GM19035 (cell line): ENCODE measurements around the gene SMG6.
"Not testable (repeated sequence)": the region's sequence is repeated elsewhere in the genome, so short reads cannot be mapped to it uniquely, and the experiment has no call there.

Experiments used
- ATAC-seq: cut with Tn5 transposase; IDR thresholded peaks from one replicate; pipeline ENCODE4 v1.9.1; 2021; ENCODE audit not compliant: unreplicated experiment

Gene SMG6

GRCh38 chr17:2015314-2015713, 288.3 kb downstream of the SMG6 start:
- no peak for ATAC-seq

DNA sequence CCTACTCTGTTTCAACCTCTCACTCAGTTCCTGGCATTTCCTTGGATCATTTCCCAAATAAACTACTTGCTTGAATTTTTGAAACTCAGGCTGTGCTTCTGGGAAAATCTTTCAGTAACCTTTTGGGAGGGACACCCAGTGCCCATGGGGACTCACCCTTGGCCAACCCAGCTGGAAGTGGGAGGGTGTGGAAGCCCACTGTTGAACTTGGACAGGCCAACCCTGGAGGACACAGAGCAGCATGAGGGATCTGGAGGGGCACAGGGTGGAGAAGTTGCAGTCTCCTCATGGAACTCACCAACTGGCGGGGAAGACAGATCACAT, 289.6 kb downstream of the SMG6 start:
- no peak for ATAC-seq

DNA sequence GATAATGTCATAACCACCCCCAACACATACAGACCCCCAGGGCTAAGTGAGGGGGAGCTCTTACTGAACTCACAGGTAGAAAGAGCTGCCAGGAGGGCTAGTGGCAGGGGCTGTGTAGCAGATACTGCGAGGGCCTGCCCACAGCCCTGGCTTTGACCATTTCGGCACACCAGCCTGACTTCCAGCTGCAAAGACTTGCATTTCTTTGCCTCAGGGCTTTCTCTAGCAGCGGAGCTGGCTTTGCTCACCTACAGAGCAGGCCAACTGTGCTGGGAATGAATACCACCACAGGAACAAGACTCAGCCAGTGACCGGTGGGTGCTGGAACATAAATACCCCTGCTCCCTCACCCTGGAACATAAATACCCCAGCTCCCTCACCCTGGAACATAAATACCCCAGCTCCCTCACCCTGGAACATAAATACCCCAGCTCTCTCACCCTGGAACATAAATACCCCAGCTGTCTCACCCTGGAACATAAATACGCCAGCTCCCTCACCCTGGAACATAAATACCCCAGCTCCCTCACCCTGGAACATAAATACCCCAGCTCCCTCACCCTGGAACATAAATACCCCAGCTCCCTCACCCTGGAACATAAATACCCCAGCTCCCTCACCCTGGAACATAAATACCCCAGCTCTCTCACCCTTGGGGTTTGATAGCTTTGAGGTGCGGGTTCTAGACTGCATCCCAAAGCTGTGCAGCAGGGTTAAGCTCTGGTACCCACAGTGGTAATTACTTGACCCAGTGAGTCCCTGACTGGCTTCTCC, 290.2 kb downstream of the SMG6 start:
- not testable (repeated sequence) for ATAC-seq

DNA sequence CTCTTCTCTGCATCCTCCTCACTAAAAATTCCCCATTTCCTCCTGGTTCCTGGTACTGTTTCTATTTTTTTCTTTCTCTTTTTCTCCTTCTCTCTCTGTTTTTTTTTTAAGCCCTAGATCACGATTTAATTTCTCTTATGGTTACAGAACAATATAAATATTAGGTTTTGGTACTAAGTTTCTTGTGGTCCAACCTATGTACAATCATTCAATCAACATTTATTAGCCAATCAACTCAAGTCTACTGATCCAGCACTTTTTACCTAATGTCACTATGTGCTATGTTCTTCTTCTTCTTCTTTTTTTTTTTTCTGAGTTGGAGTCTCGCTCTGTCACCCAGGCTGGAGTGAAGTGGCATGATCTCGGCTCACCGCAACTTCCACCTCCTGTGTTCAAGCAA, 291.1 kb downstream of the SMG6 start:
- no peak for ATAC-seq

DNA sequence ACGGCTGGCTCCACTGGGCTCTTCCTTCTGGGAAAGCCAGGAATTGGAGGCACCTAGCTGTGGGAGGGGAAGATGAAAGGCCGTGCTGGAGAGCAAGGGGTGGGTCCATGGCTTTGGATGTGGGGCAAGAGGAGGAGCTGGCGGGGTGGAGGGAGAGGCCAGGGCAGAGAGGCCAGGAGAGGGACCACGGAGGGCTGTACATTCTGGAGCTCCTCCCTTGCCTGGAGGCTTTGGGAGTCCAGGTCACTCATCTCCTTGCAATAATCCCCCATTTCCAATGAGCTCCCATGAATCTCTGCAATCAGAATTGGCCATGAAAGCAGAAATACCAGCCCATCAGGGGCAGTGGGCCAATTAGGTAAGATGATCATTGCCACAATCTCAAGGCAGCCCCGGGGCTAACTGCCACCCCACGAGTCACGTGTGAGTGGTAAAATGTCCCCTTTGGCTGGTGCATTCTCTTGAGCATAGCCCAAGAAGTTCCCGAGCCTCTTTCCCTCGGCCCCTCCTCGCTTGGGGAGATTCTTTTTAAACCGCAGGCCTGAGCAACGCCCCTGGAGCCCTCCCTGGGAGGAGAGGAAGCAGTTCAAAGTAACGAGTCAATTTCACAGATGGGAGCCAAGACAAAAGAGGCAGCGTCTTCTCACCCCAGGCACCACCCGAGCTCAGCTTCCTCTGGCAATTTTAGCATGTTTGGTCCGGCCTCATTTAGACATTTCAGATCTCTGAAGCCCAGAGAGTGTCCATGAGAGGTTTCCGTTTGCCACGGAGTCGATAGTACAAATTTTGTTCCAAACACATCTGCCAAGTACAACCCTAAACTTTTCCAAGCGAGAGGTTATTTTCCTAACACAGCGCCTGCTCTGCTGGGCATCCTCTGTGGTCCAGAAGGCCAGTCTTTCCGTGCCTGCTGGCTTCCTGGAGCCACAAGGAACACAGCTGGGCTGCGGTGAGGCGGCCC, 291.9 kb downstream of the SMG6 start:
- ATAC-seq, result no peak
